ENCODE measurements around the gene MAPK11.

Gene MAPK11

DNA sequence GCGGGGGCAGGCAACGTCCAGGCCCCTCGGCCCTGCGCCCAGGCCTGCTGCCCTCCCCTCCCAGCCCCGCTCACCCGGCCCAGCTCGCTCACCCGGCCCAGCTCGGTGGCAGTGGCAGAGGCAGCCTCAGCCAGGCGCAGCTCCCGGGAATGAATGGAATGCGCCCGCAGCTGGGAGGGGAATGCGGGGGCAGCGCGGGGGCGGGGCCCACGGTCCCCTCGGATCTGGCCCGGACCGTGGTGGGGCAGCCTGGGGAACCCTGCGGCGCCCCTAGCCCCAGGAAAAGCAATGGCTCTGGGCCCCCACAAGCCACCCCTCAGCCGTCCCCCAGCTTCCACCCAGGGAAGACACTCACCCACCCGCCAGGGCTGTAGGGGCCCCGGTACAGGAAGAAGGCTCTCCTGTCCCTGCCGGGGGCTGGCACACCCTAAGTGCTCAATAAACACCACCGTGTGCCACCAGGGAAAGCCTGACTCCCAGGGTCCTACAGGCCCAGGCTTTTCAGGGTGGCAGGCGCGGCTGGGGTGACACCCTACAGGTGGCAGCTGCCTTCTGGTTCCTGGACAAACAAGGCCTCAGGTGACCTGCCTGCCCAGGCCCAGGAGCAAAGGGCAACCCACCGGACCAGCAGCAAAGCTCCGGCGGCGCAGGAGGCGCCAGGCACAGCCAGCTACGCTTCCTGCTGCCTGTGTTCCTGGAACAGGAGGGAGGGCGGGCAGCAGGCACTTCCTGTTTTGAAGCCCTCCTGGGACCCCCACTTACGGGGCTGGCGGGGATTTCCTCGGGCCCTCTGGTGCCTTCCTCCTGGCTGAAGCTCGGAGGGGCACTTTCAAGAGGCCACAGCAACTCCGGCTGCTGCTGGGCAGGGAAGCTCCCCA is 23.5 kb upstream of the MAPK11 start:
- DNase-seq, result no peak

DNA sequence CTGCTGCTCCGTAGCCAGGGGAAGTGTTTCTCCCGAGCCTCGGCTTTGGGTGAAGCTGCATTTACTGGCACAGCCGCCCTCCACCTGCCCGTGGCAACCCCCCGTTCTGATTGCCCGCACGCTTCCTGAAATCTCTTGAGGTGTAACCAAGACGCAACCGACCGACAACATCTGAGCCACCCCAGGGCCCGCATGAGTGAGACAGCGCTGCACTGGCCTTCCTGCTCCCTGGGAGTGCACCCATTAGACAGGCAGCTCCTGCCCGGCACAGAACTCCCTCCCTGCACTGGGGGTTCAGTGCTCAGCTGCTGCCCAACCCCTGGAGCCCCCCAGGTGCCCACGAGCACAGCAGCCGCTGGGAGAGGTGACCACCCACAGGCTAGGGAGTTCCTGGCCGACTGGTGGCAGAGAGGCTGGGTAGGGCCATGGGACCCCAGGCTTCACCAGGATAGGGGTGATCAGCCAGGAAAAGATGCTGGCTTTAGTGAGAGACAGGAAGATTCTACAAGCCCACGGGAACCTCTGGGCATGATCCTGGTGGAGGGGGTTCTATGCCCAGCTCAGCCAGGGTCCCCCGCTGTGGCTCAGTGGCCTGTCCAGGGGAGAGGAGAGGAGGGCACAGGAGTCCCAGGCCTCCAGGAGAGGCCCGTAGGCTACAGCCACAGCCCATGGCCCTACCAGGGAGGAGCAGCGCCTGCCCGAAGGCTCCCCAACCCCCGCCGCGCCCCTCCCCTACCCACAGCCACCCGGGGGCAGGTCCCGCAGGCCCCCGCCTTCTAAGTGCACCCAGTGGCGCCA is 22.7 kb upstream of the MAPK11 start:
- no peak for DNase-seq

DNA sequence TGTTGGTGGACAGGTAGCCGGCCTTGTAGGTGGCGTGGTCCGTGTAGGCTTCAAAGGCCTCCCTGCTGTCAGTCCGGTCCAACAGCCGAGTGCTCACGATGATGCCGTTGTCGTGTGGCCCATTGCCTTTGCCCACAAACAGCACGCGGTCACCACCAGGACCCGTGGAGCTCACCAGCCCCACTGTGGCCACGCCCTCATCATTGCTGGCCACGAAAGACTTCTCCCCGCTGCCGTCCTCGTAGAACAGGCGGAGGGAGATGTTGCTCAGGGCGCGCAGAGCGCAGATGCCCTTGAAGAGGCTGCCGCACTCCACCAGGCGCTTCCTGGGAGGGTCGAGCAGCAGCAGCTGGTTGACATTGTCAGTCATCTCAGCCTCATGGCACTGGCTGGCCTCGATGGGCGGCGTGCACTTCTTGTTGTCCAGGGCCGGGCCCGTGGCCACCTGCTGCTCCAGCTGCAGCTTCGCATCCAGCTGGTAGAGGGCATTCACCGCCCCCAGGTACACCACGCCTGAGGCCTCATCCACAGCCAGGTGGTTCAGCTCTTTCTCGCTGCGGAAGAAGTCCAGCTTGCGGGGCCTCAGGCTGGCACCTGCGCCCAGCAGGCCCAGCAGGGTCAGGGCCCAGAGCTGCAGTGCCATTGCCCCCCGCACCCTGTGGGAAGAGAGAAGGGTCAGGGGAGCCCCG is 19.9 kb upstream of the MAPK11 start:
- peak; percentile 32 to 70 for DNase-seq

GRCh38 chr22:50289151-50289941 is 19.2 kb upstream of the MAPK11 start:
- DNase-seq, result no peak

DNA sequence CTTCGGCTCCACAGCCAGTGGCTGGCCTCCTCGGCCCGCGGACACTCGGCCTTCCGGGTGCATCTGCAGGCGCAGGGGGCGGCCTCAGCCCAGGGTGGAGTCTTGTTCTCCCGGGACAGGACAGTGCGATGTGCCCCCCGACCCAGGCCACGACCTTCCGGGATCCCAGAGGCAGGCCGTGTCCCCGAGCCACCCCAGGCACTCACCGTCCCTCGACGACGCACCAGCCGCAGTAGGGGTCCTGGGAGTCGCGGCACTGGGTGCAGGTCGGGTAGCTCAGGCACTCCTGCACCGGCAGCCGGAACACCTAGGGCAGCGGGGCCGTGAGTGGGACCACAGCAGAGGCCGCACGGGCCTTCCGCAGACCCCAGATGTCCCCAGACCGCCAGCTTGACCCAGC is 17.6 kb upstream of the MAPK11 start:
- no peak for DNase-seq

- DNase-seq, result no peak
These were observed 16.6 kb upstream of the MAPK11 start for GRCh38 chr22:50286701-50287318.

- no peak for DNase-seq
These were observed 16.1 kb upstream of the MAPK11 start for GRCh38 chr22:50286275-50286674.

- no peak for DNase-seq
These were observed 15.5 kb upstream of the MAPK11 start for GRCh38 chr22:50285568-50286229.

DNA sequence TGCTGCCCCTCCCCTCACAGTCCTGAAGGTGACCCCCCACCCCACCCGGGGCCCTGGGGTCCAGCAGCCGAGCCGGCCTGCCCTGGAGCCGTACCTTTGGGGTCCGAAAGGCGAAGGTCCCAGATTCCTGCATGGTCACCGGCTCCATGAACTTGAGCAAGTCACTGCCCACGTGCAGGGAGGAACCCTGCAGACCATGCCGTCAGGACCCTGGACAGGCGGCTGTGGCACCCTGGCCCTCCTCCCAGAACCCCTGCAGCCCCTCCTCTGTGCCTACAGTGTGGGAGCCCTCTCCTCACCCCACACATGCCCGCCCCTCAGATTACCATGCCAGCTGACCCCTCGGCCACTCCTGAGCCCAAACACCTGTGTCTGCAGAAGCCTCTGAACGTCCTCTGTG is 14.3 kb upstream of the MAPK11 start:
- no peak for DNase-seq

DNA sequence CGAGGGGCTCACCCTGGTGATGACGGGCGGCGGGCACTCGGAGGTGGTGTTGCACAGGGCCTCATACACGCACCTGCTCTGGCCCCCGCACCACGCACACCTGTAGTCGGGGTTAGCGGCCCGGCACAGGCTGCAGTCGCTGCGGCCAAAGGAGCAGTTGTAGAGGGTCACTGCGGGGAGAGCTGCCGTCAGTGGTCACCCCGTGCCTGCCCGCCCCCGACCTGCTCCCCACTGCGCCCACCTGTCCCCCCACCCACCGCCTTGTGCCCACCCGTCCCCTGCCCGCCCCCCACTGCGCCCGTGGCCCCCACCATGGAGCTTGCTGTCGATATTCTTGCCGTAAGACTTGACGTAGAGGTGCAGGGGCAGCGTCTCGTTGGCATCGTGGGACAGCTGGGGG is 13.6 kb upstream of the MAPK11 start:
- no peak for DNase-seq

- no peak for DNase-seq
These were observed 12.4 kb upstream of the MAPK11 start for GRCh38 chr22:50282361-50283155.

GRCh38 chr22:50281957-50282356 is 11.8 kb upstream of the MAPK11 start:
- DNase-seq, result no peak

DNA sequence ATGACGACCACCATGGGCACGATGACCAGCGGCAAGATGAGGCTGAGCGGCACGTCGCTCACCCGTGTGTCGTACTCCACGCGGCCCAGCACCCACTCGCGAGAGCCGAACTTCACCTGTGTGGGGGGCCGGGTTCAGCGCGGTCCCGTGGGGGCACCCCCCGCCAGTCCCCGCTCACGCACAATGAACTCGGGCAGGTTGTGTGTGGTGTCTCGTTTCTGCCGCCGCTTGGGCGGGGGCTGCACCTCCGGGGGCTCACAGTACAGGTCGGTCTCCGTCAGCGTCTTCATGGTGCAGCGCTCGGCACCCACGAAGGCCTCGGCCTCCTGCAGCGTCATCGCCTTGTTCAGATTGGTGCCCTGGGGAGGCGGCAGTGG is 11.2 kb upstream of the MAPK11 start:
- DNase-seq, result no peak

DNA sequence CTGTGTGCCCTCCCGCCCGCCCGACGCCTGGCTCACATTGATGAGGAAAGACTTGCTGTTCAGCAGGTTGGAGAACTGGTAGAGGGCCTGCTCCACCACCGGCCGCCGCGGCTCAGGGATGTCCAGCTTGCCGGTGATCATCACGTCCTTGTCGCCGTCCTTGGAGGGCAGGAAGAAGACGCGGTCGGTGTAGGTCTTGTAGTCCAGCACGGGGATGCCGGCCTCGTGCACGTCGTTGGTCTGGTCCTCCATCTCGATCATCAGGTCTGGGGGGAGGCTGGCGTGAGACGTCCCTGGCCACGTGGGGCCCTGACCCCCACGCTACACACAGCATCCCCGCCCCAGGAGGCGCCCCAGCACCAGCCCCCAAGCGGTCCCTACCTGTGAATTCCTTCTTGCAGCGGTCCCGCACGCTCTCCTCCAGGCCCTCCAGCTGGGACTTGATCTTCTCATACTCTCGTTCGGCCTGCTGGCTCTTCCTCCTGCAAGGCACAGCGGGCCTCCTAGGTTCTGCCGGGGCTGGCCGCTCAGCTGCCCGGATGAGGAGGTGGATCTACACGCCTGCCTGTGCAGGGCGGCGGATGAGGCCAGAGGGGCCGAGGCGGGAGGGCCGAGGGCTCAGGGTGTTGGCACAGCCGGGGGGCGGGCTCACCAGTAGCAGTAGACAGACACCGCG is 10.7 kb upstream of the MAPK11 start:
- DNase-seq, result no peak

DNA sequence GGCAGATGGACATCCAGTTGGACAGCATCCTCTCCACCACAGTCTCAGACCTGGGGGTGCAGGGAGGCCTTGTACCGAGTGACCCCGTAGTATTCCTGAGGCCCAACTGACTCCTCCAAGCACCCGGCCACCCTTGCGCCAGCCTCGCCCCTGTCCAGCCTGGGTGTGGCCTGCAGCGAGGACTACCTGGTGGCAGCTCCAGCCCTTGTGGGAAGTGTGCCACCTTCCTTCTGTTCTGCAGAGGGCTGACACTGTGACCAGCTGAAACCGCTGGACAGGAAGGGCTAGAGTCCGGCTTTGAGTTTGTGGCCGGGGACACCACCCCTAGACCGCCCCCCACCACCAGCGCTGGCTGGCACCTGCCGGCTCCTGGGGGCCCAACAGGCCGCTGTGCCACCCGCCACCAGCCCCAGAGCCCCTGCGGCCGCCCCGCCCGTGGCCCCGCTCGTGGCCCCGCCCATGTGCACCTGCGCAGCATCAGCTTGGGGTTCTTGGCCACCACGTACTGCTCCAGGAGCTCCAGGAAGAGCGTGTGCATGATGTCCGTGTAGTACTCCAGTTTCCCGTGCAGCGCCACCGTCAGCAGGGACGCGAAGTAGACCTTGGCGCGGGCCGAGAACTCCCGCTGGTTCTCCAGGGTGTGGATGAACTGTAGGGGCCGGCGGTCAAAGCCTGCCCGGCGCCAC is 10.0 kb upstream of the MAPK11 start:
- no peak for DNase-seq

DNA sequence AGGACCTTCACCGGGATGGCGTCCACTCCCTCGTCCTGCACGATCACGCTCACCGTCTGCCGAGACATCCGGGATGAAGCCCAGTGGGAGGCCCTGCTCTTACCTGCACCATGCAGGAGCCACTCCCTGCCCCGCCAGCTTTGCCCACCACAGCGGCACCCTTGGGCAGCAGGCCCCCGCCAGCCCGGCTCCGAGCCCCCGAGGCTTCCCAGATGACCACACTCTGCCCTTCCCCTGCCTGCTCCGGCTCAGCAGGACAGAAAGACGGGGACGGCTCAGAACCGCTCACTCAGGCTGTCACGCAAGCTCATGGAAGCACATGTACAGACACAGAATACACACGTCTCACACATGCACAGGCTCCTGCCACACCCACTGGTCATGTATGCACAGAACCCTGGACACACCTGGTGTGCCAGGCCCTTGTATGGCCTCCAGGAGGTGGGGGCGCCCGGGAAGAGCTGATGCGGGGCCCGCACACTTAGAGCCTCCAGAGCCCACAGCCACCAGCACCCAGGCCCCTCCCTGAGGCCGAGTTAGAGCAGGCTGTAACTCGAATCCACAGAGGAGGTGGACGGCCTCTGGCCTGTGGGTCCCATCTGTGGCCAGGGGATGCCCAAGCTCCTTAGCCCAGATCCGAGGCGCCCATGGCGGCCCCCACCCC is 8.9 kb upstream of the MAPK11 start:
- no peak for DNase-seq

- DNase-seq, result no peak
These were observed 8.3 kb upstream of the MAPK11 start for GRCh38 chr22:50278461-50278860.

DNA sequence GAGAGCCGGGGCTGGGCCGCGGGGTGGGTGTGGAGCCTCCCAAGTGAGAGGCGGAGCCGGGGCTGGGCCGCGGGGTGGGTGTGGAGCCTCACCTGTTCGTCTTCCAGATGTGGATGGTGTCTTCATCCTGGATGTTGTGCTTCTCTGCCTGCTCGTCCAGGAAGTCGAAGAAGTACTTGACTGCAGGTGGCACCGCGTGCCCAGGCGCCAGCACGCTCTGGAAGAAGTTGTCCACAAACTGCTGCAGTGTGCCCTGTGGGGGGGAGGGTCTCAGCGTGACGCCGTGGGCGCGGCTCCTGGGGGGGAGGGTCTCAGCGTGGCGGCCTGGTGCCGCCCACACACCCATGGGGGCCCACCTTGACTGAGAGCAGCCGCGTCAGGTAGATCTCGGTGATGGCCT is 7.6 kb upstream of the MAPK11 start:
- no peak for DNase-seq

- DNase-seq, result peak in 1 of 2 experiments; percentile 27
These were observed 6.0 kb upstream of the MAPK11 start for GRCh38 chr22:50276143-50276542.
